SK-N-DZ (cell line): ENCODE measurements around the gene SPTY2D1. TPM values are rescaled to one million over a fixed set of nuclear protein-coding genes. Genes with fewer than 3 reads are reported as not detected.
A peak's percentile ranks its signal among the peaks of the same experiment; 100 is the strongest.
"Not testable (repeated sequence)": the region's sequence is repeated elsewhere in the genome, so short reads cannot be mapped to it uniquely, and the experiment has no call there.

Source experiments
- DNase-seq: peaks from one replicate; pipeline ENCODE4 v3.0.0-alpha.2; 2015; ENCODE audit warnings: low spot score
- polyA plus RNA-seq, 2 experiments: library from polyadenylated mRNA; depleted of rRNA; stranded (reverse); fragments of >200 nt; gene quantifications; 2 replicates each; pipeline ENCODE4 v1.2.3, GENCODE V29; 2014

The SPTY2D1 gene
- 6.4 and 8.1 TPM in 2 replicates for polyA plus RNA-seq (2014; cell fraction: cytosol; rRNA removed)
- polyA plus RNA-seq (2014; cell fraction: nucleus; rRNA removed), result 3.5 and 5.6 TPM in 2 replicates

GRCh38 chr11:18634140-18635032 is at the start of gene SPTY2D1:
Gene SPTY2D1, minus strand, starts transcription at chr11:18634342. Its CDS starts 85 bp downstream, at chr11:18634257.
- peak; percentile 99 for DNase-seq

- DNase-seq, result no peak
Observed at GRCh38 chr11:18682466-18682865, 48.3 kb upstream of the SPTY2D1 start.

GRCh38 chr11:18681949-18682348 is 47.8 kb upstream of the SPTY2D1 start:
- DNase-seq, result not testable (repeated sequence)

GRCh38 chr11:18677560-18677959 is 43.4 kb upstream of the SPTY2D1 start:
- no peak for DNase-seq

GRCh38 chr11:18676803-18677202 is 42.7 kb upstream of the SPTY2D1 start:
- no peak for DNase-seq

- DNase-seq, result not testable (repeated sequence)
Observed at GRCh38 chr11:18672209-18672608, 38.1 kb upstream of the SPTY2D1 start.

GRCh38 chr11:18671246-18671645 is 37.1 kb upstream of the SPTY2D1 start:
- no peak for DNase-seq

GRCh38 chr11:18669711-18670110 is 35.6 kb upstream of the SPTY2D1 start:
- DNase-seq, result peak; percentile 43

GRCh38 chr11:18669219-18669596 is 35.1 kb upstream of the SPTY2D1 start:
- DNase-seq, result no peak

- no peak for DNase-seq
Observed at GRCh38 chr11:18668131-18668530, 34.0 kb upstream of the SPTY2D1 start.

- DNase-seq, result not testable (repeated sequence)
Observed at GRCh38 chr11:18665353-18665872, 31.3 kb upstream of the SPTY2D1 start.

GRCh38 chr11:18657673-18658072 is 23.5 kb upstream of the SPTY2D1 start:
- no peak for DNase-seq

- DNase-seq, result peak; percentile 51
Observed at GRCh38 chr11:18650859-18651557, 16.9 kb upstream of the SPTY2D1 start.

GRCh38 chr11:18650353-18650752 is 16.2 kb upstream of the SPTY2D1 start:
- no peak for DNase-seq

GRCh38 chr11:18643034-18643433 is 8.9 kb upstream of the SPTY2D1 start:
- not testable (repeated sequence) for DNase-seq

GRCh38 chr11:18641677-18642076 is 7.5 kb upstream of the SPTY2D1 start:
- no peak for DNase-seq

GRCh38 chr11:18633256-18634139 is 644 bp downstream of the SPTY2D1 start:
- peak; percentile 25 for DNase-seq

- no peak for DNase-seq
Observed at GRCh38 chr11:18632841-18633240, 1.3 kb downstream of the SPTY2D1 start.

- DNase-seq, result no peak
Observed at GRCh38 chr11:18624161-18624560, 10.0 kb downstream of the SPTY2D1 start.

- no peak for DNase-seq
Observed at GRCh38 chr11:18623707-18624106, 10.4 kb downstream of the SPTY2D1 start.

GRCh38 chr11:18618342-18619025 is 15.7 kb downstream of the SPTY2D1 start:
- DNase-seq, result no peak
